Mesenchymal stem cell (in vitro differentiated cells and primary cell): ENCODE measurements around the gene GINS1.

Experiments used
- DNase-seq: peaks from one replicate; pipeline ENCODE4 v3.0.0-alpha.2; 2013
- H2AFZ ChIP-seq: one replicate; pipeline ENCODE4 v1.6.1; 2013; ENCODE audit warnings: low read depth, mild to moderate bottlenecking, control low read depth, inconsistent platforms, low read length, moderate library complexity
- H2AK5ac ChIP-seq: 2 replicates; pipeline ENCODE4 v1.6.1; 2013; ENCODE audit warnings: low read length, moderate library complexity, mild to moderate bottlenecking, inconsistent platforms; ENCODE audit not compliant: severe bottlenecking
- H2BK120ac ChIP-seq: one replicate; pipeline ENCODE4 v1.6.1; 2013; ENCODE audit warnings: low read depth, mild to moderate bottlenecking, inconsistent platforms, low read length, moderate library complexity
- H2BK12ac ChIP-seq, 2 experiments: one replicate each; pipeline ENCODE4 v1.6.1; 2013; ENCODE audit warnings: inconsistent platforms in 2 of 2, low read length in 2 of 2, mild to moderate bottlenecking in 2 of 2, moderate library complexity in 2 of 2, control low read depth in 1 of 2
- H2BK15ac ChIP-seq: one replicate; pipeline ENCODE4 v1.6.1; 2013; ENCODE audit warnings: mild to moderate bottlenecking, low read depth, inconsistent platforms; ENCODE audit not compliant: poor library complexity, severe bottlenecking
- H2BK5ac ChIP-seq: 2 replicates; pipeline ENCODE4 v1.6.1; 2013; ENCODE audit warnings: low read depth, mild to moderate bottlenecking, low read length, control low read depth, inconsistent platforms; ENCODE audit not compliant: poor library complexity, severe bottlenecking
- H3K14ac ChIP-seq, 2 experiments: one replicate each; pipeline ENCODE4 v1.6.1; 2013; ENCODE audit warnings: inconsistent platforms in 2 of 2, low read length in 2 of 2, control low read depth in 1 of 2, mild to moderate bottlenecking in 1 of 2, moderate library complexity in 1 of 2
- H3K18ac ChIP-seq, 2 experiments: one replicate each; pipeline ENCODE4 v1.6.1; 2013; ENCODE audit warnings: inconsistent platforms in 2 of 2, low read length in 2 of 2, control low read depth in 1 of 2, low read depth in 1 of 2, mild to moderate bottlenecking in 1 of 2
- H3K23ac ChIP-seq, 2 experiments: one replicate each; pipeline ENCODE4 v1.6.1; 2013; ENCODE audit warnings: inconsistent platforms in 2 of 2, low read length in 2 of 2, mild to moderate bottlenecking in 2 of 2, moderate library complexity in 2 of 2, control low read depth in 1 of 2
- H3K27ac ChIP-seq: 2 replicates; pipeline ENCODE4 v1.5.1; 2013; ENCODE audit warnings: mild to moderate bottlenecking, moderate library complexity, low read length, control low read depth, inconsistent platforms; ENCODE audit not compliant: poor library complexity, severe bottlenecking
- H3K27me3 ChIP-seq, 2 experiments: 2 replicates each; pipeline versions ENCODE4 v1.6.1 to v1.7.0; 2013; ENCODE audit warnings: low read length in 2 of 2, mild to moderate bottlenecking in 2 of 2, moderate library complexity in 2 of 2, control low read depth in 1 of 2, inconsistent platforms in 1 of 2; ENCODE audit not compliant: control insufficient read depth in 1 of 2, insufficient read depth in 1 of 2
- H3K36me3 ChIP-seq, 2 experiments: 2 replicates each; pipeline versions ENCODE4 v1.6.1 to v1.7.0; 2013; ENCODE audit warnings: low read length in 2 of 2, control low read depth in 1 of 2, inconsistent platforms in 1 of 2, low read depth in 1 of 2, mild to moderate bottlenecking in 1 of 2; ENCODE audit not compliant: insufficient read depth in 2 of 2, control insufficient read depth in 1 of 2
- H3K4ac ChIP-seq, 2 experiments: one replicate each; pipeline ENCODE4 v1.6.1; 2013; ENCODE audit warnings: inconsistent platforms in 2 of 2, low read length in 2 of 2, mild to moderate bottlenecking in 2 of 2, moderate library complexity in 2 of 2, control low read depth in 1 of 2, low read depth in 1 of 2
- H3K4me1 ChIP-seq: 2 replicates; pipeline ENCODE4 v1.6.1; 2013; ENCODE audit warnings: low read depth, low read length, control low read depth; ENCODE audit not compliant: control insufficient read depth, insufficient read depth
- H3K4me2 ChIP-seq: 2 replicates; pipeline ENCODE4 v1.6.1; 2013; ENCODE audit warnings: low read length, mild to moderate bottlenecking, inconsistent platforms; ENCODE audit not compliant: poor library complexity, severe bottlenecking
- H3K4me3 ChIP-seq, 2 experiments: 2 replicates each; pipeline versions ENCODE4 v1.5.1 to v1.7.0; 2013; ENCODE audit warnings: low read length in 2 of 2, mild to moderate bottlenecking in 2 of 2, control low read depth in 1 of 2, low read depth in 1 of 2; ENCODE audit not compliant: insufficient read depth in 1 of 2
- H3K79me1 ChIP-seq: replicated peaks from 2 replicates; pipeline ENCODE4 v1.6.1; 2013; ENCODE audit warnings: mild to moderate bottlenecking, control low read depth, low read length, inconsistent platforms; ENCODE audit not compliant: poor library complexity, severe bottlenecking
- H3K9ac ChIP-seq: 2 replicates; pipeline ENCODE4 v1.7.0; 2013; ENCODE audit warnings: mild to moderate bottlenecking, low read length, moderate library complexity
- H3K9me3 ChIP-seq: 2 replicates; pipeline ENCODE4 v1.7.0; 2013; ENCODE audit warnings: mild to moderate bottlenecking, low read length; ENCODE audit not compliant: control insufficient read depth
- H4K8ac ChIP-seq: one replicate; pipeline ENCODE4 v1.6.1; 2013; ENCODE audit warnings: inconsistent platforms, mild to moderate bottlenecking, low read length, moderate library complexity
- H4K91ac ChIP-seq: one replicate; pipeline ENCODE4 v1.6.1; 2013; ENCODE audit warnings: mild to moderate bottlenecking, low read length, inconsistent platforms
- WGBS: methylation state at CpG from one replicate; pipeline ENCODE4 v1.1.7; 2013; ENCODE audit warnings: mixed read lengths; 5-methylcytosine and 5-hydroxymethylcytosine counted together

Gene GINS1

DNA sequence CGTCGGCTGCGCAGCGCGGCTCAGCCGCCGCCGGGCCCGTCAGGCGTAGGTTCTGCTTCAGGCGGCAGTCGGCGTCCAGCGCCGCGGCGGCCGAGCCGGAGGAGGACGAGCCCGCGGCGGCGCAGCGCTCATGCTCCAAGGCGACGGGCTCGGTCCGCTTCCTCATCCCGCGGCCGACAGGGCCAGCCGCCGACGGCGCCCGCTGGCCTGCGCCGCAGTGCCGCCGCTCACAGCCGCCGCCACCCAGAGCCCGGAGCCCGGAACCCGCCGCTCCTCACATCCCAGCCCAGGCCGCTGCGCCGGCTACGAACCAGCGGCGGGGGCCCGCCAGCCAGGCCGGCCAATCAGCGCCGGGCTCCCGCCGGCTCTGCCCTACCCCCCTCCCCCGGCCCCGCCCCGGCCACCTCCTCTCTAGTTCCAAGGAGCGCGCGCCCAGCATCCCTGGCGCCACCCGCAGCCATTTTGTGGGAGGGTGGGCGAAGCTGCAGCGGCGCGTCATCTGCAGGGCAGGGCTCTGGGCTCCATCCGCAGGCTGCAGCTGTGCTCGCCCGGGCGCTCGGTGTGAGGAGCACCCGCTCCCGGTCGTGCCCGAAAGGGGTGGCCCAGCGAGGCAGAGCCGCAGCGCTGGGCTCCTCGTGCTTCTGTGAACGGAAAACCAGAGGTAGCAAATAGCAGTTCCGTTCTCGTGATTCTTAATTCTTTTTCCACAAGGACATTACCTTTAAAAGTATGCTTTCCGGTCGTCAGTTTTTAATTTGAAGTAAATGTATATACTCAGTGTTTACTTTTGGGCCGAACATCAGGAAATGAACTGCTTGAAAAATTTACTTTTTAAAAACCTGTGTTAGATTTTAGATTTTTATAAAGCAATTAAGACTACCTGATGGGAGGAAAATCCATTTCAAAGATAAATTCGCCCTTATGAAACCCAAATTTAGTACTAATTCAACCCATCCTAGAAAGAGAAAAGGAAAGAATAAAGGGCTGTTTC is 16.6 kb upstream of the GINS1 start, which contains the start of gene ABHD12:
Gene ABHD12 (minus strand): TSS at position 298 of the 991 bp plus-strand sequence. CDS start 132 bp downstream, at position 166.
- Histone ChIP-seq H2BK15ac (peak within 1 kb of the TSS; percentile 99), H3K79me1 (no peaks in the 10 kb centered on the region), H3K4me2 (peak within 1 kb of the TSS; percentile 92), H3K4ac (peak within 1 kb of the TSS; percentile 64 to 85), H3K4me1 (peaks cover 5% of the 10 kb centered on the region), H3K36me3 (peaks cover 0 to 5% of the 10 kb centered on the region in 2 experiments), H2BK120ac (peak within 1 kb of the TSS; percentile 85), H3K4me3 (peak within 1 kb of the TSS; percentile 85 to 97), H2AFZ (peak within 1 kb of the TSS; percentile 85), H4K8ac (peak within 1 kb of the TSS; percentile 96), H3K14ac (peak within 1 kb of the TSS in 1 of 2 experiments; percentile 98), H3K9me3 (no peaks in the 10 kb centered on the region), H2BK12ac (peak within 1 kb of the TSS in 1 of 2 experiments; percentile 54), H3K9ac (peak within 1 kb of the TSS; percentile 96), H3K27ac (peak within 1 kb of the TSS; percentile 82), H2BK5ac (peak within 1 kb of the TSS; percentile 44), H2AK5ac (no peak within 1 kb of the TSS), H3K23ac (peak within 1 kb of the TSS; percentile 89 to 92), H4K91ac (peak within 1 kb of the TSS; percentile 75), H3K18ac (peak within 1 kb of the TSS; percentile 90 to 96), H3K27me3 (no peaks in the 10 kb centered on the region)
- DNase-seq: peak; percentile 97
- WGBS: under 1% methylated on average over 49 of the region's 91 CpGs

DNA sequence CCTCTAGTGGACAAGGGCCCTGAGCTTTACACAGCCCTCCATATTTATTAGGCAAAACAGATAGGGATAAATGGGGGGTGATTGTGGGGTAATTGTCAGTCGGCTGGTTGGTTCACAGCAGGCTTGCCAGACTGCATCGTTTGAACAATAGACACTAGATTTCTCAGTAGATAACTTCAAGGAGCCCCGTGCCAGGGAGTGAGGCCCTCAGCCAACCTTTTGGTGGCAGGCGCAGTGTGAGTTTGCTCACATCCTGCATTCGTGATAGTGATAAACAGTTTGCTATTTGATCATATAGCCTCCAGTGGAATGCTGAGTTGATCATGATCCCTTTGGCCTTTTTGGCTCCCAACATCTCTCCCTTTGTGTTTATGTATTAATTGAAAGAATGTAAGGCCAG is 13.2 kb upstream of the GINS1 start:
- no peak overlapping the region for H2BK12ac ChIP-seq
- no peaks in the 10 kb centered on the region for H3K27me3 ChIP-seq
- H3K79me1 ChIP-seq: no peaks in the 10 kb centered on the region
- no peak overlapping the region for H4K91ac ChIP-seq
- H3K23ac ChIP-seq: no peak overlapping the region
- H3K27ac ChIP-seq: no peak overlapping the region
- H3K14ac ChIP-seq: no peak overlapping the region
- H2BK120ac ChIP-seq: no peak overlapping the region
- no peaks in the 10 kb centered on the region for H3K4me1 ChIP-seq
- H2AFZ ChIP-seq: no peak overlapping the region
- H2BK5ac ChIP-seq: no peak overlapping the region
- H3K9ac ChIP-seq: no peak overlapping the region
- no peak for DNase-seq
- 78% methylated on average over 5 of the region's 5 CpGs for WGBS
- H3K4ac ChIP-seq: no peak overlapping the region
- H3K4me3 ChIP-seq: no peak overlapping the region
- no peaks in the 10 kb centered on the region for H3K9me3 ChIP-seq
- H2BK15ac ChIP-seq: no peak overlapping the region
- no peak overlapping the region for H3K18ac ChIP-seq
- no peak overlapping the region for H4K8ac ChIP-seq
- H3K36me3 ChIP-seq: no peaks in the 10 kb centered on the region
- no peak overlapping the region for H3K4me2 ChIP-seq
- H2AK5ac ChIP-seq: no peak overlapping the region

DNA sequence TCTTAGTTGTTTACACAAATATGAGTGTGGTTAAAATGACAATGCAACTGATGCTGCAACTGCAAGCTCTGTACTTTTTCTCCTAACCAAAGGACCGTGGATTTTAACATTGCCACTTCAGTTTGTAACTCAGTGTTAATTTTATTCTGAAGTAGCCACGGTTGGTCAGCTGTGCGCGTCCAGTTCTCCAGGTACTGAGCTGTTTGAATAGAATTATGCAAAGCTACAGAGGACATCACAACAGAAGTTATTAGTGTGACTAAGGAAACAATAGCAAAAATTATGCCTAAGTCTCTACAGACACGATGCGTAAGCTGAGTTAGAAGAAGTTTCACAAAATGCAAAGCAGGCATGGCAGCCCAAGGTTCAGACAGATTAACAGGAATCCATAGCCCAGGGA is 12.5 kb upstream of the GINS1 start:
- WGBS: 97% methylated on average over 6 of the region's 6 CpGs
- no peak overlapping the region for H3K18ac ChIP-seq
- H4K8ac ChIP-seq: no peak overlapping the region
- no peak overlapping the region for H3K4me2 ChIP-seq
- H2BK15ac ChIP-seq: no peak overlapping the region
- H3K79me1 ChIP-seq: no peaks in the 10 kb centered on the region
- no peak overlapping the region for H3K23ac ChIP-seq
- no peaks in the 10 kb centered on the region for H3K36me3 ChIP-seq
- H3K9ac ChIP-seq: no peak overlapping the region
- H3K27me3 ChIP-seq: no peaks in the 10 kb centered on the region
- no peak for DNase-seq
- no peak overlapping the region for H2BK5ac ChIP-seq
- H2BK120ac ChIP-seq: no peak overlapping the region
- no peak overlapping the region for H3K27ac ChIP-seq
- no peak overlapping the region for H3K4me3 ChIP-seq
- no peak overlapping the region for H2AK5ac ChIP-seq
- H3K14ac ChIP-seq: no peak overlapping the region
- H3K4ac ChIP-seq: no peak overlapping the region
- no peak overlapping the region for H4K91ac ChIP-seq
- no peaks in the 10 kb centered on the region for H3K9me3 ChIP-seq
- no peaks in the 10 kb centered on the region for H3K4me1 ChIP-seq
- no peak overlapping the region for H2AFZ ChIP-seq
- no peak overlapping the region for H2BK12ac ChIP-seq

DNA sequence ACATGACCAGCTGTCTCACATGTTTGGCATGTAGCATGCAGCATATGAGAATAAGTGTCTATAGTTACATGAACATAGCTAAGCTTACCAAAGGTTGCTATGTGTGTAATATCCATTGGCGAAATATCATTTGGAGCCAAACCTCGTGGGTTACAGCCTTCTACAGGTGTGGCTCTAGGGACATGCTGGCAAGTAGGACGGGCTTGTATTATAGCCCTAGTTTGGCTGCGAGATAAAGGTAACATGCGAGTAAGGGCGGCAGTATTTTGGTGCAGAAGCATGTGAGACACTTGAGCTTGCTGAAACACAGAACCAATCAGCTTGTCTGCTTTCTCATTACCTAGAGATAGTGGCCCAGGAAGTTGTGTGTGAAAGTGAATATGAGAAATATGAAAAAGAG is 10.4 kb upstream of the GINS1 start:
- peak overlapping the region in 1 of 2 experiments; percentile 66 for H3K18ac ChIP-seq
- H3K27me3 ChIP-seq: no peaks in the 10 kb centered on the region
- H3K4me1 ChIP-seq: no peaks in the 10 kb centered on the region
- H3K9ac ChIP-seq: no peak overlapping the region
- H4K8ac ChIP-seq: no peak overlapping the region
- H3K4ac ChIP-seq: no peak overlapping the region
- peak overlapping the region; percentile 76 for H2AFZ ChIP-seq
- H3K79me1 ChIP-seq: no peaks in the 10 kb centered on the region
- no peaks in the 10 kb centered on the region for H3K9me3 ChIP-seq
- H2BK15ac ChIP-seq: no peak overlapping the region
- H2BK5ac ChIP-seq: no peak overlapping the region
- H2BK12ac ChIP-seq: peak overlapping the region in 1 of 2 experiments; percentile 42
- H2BK120ac ChIP-seq: no peak overlapping the region
- H3K23ac ChIP-seq: no peak overlapping the region
- 96% methylated on average over 6 of the region's 6 CpGs for WGBS
- no peak overlapping the region for H2AK5ac ChIP-seq
- H3K4me3 ChIP-seq: no peak overlapping the region
- H3K14ac ChIP-seq: peak overlapping the region in 1 of 2 experiments; percentile 41
- no peak overlapping the region for H4K91ac ChIP-seq
- DNase-seq: no peak
- H3K27ac ChIP-seq: no peak overlapping the region
- no peak overlapping the region for H3K4me2 ChIP-seq
- H3K36me3 ChIP-seq: no peaks in the 10 kb centered on the region
